GM21529 (cell line): ENCODE measurements around the gene TMEM187.

Experiments used
- ATAC-seq: cut with Tn5 transposase; IDR thresholded peaks from one replicate; pipeline ENCODE4 v1.9.1; 2021; ENCODE audit not compliant: unreplicated experiment

The TMEM187 gene

DNA sequence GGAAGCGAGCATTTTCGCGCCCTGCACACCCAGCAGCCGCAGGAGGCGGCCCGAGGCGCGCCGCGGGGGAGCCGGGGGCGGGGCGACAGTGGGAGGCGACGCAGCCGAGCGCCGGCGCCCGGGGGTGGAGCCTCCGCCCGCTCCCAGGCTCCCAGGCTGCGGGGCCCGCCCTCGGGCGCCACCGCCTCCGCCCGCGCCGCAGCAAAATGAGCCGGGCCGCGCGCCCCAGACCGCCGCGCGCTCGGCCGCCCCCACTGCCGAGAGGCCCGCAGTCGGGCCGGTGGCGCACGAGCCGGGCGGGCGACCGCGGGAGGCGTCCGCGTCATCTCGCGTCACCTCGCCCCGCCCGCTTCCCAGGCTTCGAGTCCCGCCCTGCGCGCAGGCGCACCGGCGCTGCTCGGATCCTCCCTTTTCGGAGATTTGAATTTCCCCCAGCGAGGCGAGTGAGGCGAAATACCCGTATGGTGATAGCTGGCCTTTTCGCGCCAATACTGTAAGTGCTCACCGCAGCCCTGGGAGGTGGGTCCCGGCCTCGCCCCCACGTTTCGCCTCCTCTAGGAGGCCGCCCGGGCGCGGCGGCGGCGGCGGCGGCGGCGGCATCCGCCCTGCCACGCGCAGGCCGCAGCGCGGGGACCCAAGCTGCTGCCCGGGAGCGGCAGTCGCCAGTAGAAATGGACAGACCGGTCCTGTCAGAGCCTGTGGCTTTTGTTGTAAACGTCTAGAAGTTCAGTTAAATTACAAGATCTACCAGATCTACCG, at the start of gene TMEM187:
Gene TMEM187, plus strand, starts transcription at position 387 of the 759 bp plus-strand sequence. CDS start 9,309 bp downstream, outside the sequence.
- peak; percentile 53 for ATAC-seq

DNA sequence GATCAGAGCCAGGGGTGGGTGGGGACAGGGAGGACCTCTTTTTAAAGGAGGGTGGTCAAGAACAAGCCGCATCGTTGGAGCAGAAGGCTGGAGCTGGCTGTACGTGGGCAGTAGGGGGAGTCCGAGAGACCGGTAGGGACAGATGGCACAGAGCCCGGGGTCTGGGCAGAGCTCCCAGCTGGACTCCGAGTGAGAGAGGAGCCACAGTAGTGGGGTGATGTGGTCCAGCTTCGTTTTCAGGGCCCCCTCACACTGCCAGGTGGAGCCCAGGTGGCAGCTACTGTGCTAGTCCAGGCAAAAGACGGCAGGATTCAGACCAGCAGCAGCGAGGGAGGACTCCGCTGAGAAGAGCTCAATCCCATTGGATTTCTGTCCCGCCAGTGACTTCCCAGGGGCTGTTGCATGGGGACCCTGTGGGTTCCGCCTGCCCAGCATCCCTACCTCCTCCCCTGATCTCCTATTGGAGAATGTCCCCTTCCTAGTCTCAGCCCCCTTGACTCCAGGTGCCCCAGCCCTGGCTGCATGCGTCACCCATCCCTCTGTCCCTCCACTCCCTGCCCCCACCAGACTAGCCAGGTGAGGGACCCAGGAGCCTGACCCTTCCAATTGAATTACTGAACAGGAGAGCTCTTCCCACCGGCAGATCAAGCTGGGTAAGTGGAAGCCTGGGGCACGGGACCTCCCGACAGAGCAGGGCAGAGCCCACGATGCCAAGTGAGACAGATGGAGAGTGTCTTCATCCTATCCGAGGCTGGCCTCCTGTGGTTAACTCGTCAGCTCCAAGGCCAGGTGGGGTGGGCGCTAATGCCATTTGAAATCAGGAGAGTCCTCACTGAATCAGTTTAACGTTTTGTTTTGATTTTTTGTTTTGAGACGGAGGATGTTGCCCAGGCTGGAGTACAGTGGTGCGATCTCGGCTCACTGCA, 49.4 kb upstream of the TMEM187 start:
- ATAC-seq, result no peak

DNA sequence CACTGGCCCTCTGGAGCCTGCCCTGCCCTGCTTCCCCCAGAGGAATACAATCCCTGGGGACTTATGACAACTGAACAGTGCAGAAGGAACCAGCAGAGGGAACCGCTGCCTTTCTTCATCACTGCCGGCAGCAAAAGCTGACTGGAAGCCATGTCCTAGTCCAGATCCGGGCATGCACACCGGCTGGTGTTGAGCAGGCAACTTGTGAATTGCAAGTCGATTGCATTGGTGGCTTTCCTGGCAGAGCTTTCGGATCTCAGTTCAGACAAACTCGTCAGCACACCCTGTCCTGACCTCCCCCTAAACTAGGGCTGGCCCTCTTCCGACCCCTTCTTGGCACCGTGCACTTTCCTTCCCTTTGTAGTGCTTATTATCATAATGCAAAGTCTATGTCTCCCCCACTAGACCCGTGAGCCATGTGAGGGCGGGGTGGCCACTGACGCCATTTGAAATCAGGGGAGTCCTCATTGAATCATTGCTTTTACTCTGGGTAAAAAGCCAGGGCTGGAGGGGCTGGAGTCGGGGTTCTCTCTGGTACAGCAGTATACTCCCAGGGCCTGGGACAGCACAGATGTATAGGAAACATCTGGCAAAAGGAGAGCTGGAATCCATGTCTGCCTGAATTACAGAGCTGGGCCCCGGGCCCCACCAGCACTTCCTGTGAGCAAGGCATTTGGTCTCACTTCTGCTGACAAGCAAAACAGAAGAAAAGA, 48.2 kb upstream of the TMEM187 start:
- no peak for ATAC-seq

DNA sequence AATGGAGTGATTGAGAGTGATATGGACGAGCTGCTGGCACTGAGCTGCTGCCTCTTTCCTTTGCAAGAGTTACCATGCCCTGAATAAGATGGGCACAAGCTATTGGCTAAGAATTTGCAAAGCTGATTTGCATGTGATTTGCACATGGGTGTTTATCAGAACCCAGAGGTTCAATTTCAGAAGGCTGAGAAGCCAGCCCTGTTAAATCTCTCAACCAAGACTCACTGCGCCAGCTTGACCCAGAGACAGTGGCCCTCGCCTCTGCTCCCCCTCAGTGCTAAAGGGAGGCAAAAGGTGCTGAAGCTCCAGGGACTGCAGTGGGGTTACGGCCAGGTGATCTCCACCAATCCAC, 47.2 kb upstream of the TMEM187 start:
- no peak for ATAC-seq

- no peak for ATAC-seq
Observed at GRCh38 chrX:153925739-153926551, 46.6 kb upstream of the TMEM187 start, which contains the start of gene ARHGAP4. Gene ARHGAP4 (minus strand): TSS chrX:153926264. CDS start chrX:153926202, 62 bp downstream.

DNA sequence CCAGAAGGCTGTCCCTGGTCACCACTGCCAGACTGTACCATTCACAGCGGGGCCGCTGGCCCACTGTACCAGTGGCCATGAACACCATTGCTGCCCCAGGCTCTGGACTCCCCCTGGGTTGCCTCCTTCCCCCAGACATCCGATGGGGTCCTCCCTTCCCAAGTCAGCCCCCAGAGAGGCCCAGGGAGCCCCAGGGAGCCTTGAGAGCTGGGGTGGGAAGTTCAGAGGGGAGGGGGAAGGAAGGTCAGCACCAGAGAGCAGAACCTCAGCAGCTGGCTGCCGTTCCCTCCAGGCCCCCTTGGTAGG, 46.0 kb upstream of the TMEM187 start:
- ATAC-seq, result peak; percentile 0

DNA sequence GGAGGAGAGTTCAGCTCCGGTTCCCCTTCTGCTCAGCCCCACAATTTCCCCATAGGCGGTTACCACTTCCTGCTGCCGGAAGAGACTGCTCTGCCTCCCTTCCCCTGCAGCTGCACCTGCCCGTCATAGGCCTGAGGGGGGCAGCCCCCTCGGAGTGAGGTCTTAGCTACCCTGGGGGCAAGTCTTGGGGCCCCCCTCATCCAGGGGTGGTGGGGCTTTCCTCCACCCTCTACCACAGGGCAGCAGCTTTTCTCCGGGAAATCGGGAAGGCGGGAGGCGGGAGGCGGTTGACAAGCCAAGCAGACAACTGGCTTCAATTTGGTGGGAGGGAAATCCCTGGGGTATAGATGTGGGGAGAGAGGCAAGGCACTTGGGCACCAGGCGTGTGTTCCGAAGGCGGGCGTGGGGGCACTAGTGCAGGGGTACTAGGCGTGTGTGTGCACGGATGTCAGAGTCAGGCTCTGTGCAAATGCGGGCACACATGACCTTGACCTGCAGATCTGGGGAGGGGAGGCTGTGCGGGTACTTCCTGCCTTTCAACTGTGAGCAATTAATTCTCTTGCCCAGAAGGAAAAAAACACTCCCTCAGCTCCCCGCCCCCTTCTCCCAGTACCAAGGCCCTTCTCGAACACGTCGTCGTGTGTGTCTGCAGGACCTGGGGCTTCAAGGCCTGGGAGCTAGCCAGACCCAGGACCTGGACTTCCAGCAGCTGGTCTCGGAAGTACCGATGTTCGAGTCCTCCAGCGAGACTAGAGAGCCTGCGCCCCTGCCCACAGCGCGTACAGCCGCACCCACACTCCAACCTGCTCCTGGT, 45.5 kb upstream of the TMEM187 start:
- peak; percentile 45 for ATAC-seq

GRCh38 chrX:153927672-153927921, 45.0 kb upstream of the TMEM187 start:
- no peak for ATAC-seq

DNA sequence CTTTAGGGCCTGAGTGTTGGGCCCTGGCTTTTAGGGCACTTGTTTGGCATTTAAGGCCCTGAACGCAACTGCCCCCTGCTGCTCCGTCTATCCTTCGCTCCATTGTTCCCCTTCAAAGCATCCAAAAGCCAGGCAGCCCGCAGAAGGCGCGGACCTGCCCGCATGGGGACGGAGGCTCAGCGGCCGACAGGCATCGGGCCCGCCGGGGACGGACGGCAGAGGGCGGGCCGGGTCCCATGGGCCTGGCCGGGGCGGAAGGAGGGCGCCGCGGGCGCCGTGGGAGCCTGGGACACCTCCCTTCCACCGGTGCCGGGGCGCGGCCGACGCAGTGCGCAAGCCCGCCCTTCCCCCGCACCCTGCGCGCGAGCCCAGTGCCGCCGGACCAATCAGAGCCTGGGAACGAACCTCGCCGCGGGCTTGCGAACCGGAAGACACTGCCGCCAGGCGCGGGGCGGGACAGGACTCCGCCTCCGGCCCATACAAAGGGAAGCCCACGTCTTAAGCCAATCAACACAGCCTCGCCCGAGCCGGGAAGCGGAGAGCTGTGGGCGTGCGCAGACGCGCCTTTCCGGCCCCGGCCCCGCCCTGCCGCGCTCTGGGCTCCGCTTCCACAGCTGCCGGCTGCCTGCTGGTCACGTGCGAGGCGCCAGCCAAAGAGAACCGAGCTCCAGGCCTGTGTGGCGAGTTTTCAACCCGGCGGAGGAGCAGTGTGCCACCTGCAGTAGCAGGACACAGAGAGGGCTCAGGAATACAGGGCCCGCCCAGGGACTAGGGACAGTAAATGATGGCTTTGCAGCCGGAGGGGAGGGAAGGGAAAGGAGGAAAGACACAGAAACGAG, 44.4 kb upstream of the TMEM187 start:
- ATAC-seq, result peak; percentile 84

DNA sequence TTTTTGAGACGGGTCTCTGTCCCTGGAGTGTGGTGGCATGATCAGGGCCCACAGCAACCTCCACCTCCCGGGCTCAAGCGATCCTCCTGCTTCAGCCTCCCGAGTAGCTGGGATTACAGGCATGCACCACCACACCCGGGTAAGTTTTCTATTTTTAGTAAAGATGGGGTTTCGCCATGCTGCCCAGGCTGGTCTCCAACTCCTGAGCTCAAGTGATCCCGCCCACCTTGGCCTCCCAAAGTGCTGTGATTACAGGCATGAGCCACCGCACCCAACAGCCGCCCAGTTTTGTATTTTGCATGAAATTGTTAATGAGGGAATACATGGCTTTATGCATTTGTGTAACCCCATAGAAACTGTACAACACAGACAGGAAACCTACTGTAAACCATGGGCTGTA, 43.7 kb upstream of the TMEM187 start:
- no peak for ATAC-seq

DNA sequence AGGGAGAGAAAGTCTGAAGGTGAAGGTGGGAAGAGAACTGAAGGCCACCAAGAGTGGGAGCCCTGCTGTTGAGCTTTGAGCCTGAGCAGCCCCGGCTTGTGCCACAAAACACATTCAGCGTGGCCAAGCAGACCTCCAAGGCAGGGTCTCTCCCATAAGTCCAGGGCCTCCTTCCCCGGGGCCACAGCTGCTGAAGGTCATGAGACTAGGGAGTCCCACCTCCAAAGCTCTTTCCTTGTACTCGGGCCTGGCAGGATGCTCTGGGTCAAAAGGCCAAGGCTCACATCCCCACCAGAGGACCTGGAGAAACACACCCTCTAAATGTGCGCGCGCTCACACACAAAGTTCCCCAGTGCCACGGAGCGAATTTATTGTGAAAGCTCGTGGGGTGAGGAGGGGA, 43.0 kb upstream of the TMEM187 start:
- ATAC-seq, result no peak

- ATAC-seq, result no peak
Observed at GRCh38 chrX:153930011-153930910, 42.3 kb upstream of the TMEM187 start.

- no peak for ATAC-seq
Observed at GRCh38 chrX:153931151-153931550, 41.4 kb upstream of the TMEM187 start.

DNA sequence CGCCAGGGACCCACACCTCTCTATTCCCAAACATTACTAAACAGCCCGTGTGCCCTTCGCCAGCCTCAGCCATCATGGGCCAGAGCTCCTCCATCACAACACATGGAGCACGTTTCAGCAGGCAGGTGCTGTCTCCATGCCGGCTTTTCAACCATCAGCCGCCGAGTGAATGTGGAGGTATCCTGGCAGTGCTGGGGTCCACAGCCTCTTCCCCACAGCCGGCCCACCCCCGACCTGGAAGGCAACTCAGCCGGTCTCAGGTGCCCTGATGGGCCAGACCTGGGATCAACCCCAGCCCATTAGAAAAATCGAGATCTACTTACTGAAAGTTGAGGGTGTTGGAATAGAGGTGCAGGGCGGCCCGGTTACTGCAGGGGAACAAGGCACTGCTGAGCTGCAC, 40.8 kb upstream of the TMEM187 start:
- ATAC-seq, result no peak

GRCh38 chrX:153932220-153932915, 40.2 kb upstream of the TMEM187 start:
- no peak for ATAC-seq

- ATAC-seq, result no peak
Observed at GRCh38 chrX:153933748-153934147, 38.8 kb upstream of the TMEM187 start.

GRCh38 chrX:153934148-153934761, 38.3 kb upstream of the TMEM187 start:
- peak; percentile 24 for ATAC-seq
